Hematopoietic multipotent progenitor cell treated with erythropoietin and hydrocortisone succinate and interleukin-3 and kit ligand, for 17 days (in vitro differentiated cells): Measurements from ENCODE around the gene PIM1.
"Not testable (repeated sequence)": the region's sequence is repeated elsewhere in the genome, so short reads cannot be mapped to it uniquely, and the experiment has no call there.

Experiments used
- DNase-seq: peaks from one replicate; pipeline ENCODE4 v3.0.0-alpha.2; 2015; ENCODE audit warnings: low spot score

The PIM1 gene

DNA sequence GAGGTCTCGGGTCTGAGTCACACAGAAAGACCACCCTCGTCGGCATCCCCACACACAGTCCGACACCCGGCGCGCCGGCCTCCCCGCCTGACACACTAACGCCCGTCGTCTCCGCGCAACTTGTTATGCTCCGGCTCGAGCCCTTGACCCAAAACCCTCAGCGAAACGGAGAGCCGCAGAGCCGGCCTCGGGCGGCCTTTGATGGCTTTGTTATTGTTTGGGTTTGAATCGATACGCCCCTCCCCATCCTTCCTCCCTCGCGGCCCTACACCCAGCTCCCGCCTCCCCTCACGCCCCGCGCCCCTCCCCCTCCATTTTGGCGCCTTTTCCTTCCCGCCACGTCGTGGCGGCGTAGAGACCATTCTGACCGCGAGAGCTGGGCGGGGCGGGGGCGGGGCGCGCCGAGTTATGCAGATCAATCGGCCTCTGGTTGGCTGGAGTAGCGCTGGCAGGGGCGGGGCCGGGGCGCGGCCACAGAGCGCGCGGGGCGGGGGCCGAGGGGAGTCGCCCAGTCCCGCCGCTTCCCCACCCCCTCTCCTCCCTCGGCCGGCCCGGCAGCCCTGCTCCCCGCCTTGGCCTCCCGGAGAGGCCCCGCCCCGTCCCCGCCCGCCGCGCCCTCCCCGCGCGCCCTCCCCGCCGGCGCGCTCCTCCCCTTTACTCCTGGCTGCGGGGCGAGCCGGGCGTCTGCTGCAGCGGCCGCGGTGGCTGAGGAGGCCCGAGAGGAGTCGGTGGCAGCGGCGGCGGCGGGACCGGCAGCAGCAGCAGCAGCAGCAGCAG is at the start of gene PIM1:
PIM1 (plus strand) TSS at position 657 of the 777 bp plus-strand sequence. CDS start 424 bp downstream, outside the sequence.
- DNase-seq, result peak; percentile 94

DNA sequence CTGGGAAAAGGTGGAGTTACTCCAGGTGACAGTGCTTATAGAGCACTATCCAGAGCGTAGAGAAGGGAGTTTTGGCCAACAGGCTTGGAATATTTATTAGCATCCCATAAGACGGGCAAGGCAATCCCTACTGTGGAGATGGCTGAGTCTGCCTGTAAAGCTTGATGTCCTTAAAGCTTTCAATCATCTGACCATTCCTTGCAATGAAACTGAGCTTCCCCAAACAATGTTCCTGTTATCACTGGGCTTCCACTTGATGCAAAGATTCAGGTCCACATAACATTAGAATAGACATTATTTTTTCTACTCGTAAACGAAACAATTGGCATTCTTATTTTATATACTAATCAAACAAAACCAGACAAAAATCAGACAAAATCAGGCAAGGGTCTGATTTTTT is 48.4 kb upstream of the PIM1 start:
- DNase-seq, result no peak

DNA sequence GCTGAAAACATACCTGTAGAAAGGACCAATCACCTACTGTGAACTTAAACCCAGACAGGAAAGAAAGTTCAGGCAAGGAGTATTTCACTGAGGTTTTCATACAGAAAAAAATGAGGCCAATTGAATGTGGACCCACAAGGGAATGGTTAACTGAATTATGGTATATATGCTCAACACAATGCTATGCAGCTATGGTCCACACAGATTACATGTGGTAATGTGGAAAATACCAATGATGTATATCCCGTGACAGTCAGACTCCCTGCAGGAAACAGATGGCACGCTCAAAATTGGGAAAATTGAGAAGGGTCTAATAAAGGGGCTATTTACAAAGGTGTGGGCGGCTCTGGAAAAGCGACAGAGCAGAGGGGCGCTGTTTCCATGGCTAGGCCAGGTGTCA is 47.1 kb upstream of the PIM1 start:
- no peak for DNase-seq

DNA sequence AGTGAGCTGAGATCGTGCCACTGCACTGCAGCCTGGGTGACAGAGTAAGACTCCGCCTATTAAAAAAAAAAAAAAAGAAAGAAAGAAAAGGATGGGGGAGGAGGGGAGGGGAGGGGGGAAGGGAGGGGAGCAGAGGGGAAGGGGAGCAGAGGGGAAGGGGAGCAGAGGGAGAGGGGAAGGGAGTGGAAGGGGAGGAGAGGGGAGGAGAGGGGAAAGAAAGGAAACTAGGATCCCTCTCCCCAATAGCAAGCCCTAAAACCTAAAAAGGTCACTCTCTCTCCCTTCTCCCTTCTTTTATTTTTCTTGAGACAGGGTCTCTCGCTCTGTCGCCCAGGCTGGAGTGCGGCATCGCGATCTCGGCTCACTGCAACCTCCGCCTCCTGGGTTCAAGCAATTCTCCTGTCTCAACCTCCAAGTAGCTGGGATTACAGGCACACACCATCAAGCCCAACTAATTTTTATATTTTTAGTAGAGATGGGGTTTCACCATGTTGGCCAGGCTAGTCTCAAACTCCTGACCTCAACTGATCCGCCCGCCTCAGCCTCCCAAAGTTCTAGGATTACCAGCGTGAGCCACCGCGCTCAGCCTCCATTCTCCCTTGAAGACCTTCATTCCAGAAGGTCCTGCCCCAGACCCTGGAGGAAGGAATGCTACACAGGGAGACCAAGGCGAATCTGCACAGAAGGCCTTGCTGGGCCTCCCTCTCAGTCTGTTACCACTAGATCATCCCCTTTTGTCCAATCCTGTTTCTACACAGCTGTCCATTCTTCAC is 45.8 kb upstream of the PIM1 start:
- no peak for DNase-seq

DNA sequence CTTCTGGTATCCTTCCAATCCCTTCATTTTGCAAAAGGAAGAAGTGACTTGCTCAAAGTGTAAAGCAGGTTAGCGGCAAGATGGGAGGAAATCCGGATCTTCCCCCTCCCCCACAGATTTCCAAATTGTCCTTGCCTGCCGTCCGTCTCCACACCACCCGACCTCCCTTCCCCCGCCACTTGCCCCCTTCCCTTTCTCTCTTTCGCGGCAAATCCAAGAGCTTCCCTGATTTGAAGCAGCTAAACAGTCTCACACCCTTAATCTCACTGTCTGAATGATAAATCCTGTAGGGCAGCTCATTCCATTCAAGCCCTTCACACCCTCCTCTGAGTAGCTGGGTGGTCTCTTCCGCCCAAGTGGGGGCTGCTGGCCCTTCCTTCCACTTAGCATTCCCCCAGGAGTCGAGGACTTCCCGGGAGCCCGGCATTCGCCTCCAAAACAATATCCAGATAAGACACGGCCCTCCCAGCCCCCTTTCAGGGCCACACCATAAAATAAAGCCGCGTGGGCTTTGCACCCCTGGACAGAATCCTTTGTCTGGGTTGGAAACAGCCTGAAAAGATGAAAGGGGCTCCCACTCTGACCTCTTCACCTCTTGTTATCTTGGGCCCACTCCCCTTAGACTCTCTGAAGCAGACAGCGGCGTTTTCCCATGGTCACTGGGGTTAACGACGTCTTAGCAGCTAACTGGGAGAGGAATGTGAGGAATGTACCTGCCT is 44.0 kb upstream of the PIM1 start:
- no peak for DNase-seq

DNA sequence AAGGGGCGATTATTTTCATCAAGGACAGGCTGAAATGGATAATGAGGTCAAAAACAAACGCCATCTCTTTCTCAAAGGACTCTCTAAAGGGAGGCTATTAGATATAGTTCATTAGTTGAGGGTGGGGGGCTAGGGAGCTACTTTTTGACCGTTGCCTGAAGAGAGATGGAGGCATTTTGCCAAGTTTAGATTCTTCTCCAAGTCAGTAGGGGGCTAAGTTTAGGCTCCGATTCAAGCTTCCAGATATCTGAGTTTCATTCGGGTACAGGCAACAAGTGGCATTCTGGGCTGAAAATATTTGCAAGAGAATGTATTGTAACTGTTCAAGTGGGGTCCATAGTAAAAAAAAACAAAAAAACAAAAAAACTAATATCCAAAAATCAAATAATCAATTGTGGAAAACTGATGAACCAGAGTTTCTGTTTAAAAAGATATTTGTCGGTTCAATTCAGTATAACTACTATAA is 43.4 kb upstream of the PIM1 start:
- DNase-seq, result no peak

DNA sequence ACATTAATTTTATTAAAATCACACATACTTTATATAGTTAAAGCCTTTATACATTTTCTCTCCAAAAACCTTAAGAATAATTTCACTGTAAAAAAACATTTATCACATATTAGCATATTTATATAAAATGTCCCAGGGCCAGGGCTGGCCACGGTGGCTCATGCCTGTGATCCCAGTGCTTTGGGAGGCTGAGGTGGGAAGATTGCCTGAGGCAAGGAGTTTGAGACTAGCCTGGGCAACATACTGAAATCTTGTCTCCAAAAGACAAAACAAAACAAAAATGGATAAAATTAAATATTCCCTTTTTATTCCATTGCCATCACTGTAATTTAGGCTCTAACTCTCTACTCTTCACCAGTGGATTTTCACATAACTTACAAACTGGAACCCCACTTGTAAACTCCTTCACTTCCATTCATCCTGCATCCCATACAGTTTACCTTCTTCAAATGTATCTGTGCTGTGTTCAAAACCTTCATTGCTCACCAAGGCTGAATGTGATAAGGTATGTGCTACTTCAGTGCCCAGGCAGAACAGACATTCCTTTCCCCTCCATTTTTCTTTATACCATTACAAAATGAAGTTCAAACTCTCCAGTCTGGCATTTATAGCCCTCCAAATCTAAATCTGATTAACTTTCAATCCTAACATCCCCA is 42.9 kb upstream of the PIM1 start:
- peak; percentile 28 for DNase-seq

DNA sequence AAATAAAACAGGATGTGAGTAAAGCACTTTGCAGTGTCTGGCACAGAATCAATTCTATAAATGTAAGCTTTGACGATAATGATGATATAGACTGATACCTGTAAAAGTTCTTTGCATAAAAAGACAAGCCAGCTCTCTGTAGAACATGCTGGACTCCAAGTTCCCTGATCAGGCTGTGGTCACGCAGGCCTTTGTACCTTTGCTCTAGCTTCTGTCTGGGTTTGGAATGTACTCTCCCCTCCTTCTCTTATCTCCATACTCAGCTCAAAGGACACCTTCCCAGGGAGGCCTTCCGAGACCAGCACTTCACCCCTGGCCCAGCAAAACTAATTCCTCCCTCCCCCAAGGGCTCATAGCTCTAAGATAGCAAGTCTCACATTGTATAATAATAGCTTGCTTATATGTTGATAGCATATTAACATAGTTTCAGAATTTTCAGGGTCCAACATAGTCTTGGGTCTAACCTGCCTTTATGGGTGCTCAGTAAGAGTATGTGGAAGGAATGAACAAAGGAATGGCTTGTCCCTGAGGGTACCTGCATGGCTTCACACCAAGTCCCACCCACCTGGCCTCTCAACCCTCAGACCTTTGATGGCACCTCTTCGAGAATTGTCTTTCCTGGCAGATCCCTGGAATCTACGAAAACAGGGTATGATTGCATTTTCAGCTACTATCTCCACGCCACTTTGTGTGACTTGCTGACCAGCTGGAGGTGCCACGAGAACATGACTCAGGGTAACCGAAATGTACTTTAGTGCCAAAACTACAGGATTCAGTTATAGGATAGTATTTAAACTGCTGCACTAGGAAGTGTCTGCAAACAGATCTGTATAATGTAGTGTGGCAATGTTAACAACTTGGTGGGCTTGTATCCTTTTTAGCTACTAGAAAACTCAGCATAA is 41.7 kb upstream of the PIM1 start:
- peak; percentile 83 for DNase-seq

DNA sequence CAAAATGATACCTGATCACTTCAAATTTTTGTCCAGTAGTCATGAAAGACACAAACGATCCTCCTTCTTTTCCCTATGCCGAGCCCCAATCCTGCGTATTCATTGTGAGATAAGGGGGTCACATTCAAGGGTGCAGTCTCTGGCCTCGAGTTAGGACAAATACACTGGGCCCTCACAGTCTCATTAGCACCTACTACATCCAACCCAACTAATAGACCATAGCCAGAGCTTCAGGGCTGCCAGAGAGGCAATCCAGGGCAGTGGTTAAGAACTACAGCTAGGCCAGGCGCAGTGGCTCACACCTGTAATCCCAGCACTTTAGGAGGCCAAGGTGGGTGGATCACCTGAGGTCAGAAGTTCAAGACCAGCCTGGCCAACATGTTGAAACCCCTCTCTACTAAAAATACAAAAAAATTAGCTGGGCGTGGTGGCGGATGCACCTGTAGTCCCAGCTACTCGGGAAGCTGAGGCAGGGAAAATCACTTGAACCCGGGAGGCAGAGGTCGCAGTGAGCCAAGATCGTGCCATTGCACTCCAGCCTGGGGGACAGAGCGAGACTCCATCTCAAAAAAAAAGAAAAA is 41.0 kb upstream of the PIM1 start:
- not testable (repeated sequence) for DNase-seq

DNA sequence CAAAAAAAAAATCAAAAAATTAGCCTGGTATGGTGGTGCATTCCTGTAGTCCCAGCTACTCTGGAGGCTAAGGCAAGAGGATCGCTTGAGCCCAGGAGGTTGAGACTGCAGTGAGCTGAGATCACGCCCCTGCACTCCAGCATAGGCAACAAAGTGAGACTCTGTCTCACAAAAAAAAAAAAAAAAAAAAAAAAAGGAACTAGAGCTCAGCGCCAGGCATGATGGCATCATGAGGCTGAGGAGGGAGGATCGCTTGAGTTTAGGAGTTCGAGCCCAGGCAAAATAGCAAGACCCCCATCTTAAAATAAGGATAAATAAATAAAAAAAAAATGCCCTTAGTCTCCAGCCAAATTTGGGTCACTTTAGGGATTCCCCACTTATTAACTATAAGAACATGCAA is 40.4 kb upstream of the PIM1 start:
- peak; percentile 5 for DNase-seq

DNA sequence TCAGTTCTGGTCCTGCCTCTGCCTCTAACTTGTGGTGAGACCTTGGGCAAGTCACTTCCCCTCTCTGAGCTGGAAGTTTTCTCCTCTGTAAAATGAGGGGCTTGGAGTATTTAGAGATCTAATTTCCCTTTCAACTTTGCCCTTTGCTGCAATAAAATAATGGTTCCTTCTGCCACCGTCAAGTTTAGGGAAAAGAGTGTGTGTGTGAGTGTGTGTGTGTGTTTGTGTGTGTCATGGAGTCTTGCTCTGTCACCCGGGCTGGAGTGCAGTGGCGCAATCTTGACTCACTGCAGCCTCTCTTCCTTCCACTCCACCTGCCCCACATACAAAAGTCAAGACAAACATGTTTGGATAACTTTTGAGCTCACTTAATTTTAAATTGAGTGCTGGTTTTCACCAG is 39.2 kb upstream of the PIM1 start:
- peak; percentile 49 for DNase-seq

DNA sequence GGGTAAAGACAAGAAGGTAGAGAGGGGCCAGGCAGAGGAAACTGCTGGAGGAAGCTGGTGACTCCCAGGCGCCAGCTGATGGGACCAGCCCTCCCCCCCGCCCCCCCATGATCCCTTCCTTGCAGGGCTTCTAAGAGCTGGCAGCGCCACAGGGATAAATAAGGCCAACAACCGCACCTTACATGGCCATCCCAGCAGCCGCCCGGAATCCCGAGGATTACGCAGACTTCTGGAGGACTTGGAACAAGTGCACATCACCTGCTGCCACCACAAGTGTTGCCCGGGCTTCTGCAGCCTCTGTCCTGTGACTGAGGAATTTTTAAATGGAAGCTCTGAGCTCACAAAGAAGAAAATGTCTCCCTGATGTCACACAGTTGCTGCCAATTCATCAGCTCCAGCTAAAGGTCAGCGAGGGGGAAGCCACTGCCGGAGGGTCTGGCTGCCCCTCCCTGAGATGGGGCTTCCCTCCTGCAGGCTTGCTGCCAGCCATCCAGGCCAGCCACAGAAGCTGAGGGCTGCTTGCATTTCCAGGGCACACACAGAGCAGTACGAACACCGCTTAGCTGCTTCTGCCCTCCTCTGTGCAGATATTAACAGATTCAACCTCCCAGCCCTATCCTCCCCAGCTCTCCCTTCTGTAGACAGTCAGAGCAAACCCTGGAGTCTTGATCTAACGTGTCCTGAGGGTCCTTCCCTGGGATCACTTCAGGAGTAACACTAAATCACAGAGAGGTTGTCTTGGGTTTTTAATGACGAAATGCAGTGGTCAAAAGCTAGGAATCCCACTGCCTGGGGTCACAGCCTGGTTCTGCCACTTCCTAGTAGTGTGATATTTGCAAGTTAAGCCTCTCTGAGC is 38.6 kb upstream of the PIM1 start:
- no peak for DNase-seq

DNA sequence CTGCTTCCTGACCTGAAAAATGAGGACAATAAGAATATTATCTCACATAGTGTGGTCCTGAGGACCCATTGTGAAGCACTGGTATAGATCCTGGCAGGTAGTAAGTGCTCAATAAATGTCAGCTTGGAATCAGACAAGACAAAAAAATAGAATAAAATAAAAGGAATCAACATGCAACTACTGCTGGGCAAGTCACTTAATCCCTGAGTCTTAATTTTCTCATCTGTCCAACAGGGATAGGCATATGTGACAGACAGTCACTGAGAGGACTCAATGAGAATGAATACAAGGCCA is 38.0 kb upstream of the PIM1 start:
- no peak for DNase-seq

DNA sequence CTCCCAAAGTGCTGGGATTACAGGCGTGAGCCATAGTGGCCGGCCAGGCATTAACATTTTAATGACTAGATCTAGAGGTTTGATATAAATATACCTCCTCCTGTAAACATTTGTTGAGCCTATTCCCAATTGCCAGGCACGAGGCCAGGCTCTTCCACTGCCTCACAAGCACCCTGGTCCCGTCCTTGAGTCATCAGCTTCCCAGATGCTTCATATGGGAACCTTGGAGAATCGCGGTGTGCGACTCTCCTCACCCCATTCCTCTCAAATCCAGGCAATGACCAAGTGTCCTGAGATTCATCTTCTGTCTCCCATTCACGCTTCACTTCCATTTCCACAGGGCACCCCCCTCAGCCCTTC is 35.9 kb upstream of the PIM1 start:
- DNase-seq, result peak; percentile 62

DNA sequence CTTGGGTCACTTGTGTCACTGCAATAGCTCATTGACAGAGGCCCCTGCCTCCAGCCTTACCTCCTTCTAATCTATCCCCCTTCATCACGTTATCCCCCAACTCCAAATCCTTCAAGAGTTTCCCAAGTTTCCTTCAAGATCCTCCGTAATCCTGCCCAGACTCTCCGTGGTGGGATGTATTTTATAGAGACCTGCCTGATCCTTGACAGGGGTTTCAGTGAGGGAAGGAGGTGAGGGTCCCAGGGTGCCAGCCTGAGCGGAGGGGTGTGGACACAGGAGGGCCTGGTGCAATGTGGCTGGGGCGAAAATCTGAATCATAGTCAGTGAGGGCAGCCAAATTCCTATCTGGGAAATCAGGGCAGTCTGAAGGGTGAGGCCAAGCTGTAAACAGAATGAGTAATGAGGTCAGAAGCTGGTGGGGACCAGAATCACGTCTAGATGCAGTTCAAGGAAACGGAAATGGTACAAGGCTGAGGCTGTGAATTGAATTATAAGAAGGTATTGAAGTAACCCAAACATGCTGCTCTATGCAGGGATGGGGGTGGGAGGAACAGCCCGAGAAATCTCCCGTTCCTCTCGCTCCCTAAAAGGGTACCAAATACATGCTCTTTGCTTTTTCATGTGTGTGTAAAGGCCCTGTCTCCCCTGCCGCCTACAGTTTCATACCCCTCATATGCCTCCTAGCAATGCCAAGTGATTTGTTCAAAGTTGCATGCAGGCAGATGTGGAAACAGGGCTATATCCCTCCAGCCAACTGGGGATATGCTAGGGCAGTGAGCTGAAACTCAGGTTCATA is 35.4 kb upstream of the PIM1 start:
- DNase-seq, result peak; percentile 90

DNA sequence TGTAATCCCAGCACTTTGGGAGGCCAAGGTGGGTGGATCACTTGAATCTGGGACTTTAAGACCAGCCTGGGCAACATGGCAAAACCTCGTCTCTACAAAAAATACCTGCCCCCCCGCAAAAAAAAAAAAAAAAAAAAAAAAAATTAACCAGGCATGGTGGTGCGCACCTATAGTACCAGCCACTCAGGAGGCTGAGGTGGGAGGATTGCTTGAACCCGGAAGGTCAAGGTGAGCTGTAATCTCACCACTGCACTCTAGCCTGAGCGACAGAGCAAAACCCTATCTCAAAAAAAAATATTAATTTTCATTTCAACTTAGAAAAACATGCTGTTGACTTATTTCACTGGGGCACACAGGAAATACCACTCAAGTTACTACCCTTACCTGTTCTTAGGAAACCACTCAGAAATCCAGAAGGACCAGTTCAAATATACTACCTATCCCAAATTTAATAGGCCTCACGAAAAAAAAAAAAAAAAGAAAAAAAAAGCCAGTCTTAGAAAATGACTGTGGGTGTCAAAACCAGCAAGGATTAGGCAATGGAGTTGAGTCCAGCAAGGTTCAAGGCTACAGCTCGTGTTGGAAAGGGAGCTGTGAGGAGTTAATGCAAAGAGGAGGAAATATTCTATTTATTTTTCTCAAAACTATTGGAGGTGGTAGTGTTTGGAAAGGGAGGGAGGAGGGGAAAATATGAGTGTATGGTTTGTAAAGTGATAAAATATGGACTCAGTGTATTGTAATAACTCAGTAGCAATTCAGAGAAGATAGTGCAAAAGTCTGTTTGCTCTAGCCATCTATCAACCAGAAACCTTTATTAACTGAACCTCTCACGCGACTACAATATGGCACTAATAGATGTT is 33.9 kb upstream of the PIM1 start:
- peak; percentile 35 for DNase-seq

DNA sequence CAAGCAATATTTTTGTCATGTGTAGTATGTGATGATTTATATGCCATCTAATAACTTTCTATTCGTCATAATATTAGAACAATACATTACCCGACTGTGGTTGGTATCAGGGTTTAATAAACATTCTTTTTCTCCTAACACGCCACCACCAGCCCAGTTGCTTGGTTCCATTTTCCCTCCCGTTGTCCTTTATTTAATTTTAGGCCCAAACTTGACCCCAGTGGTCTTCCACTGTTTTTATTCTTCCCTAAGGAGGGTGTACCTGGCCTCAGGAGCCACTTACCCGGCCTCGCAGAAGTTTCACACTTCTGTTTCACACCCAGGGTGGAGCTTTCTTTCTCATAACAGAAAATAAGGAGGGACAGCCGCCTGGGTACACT is 33.1 kb upstream of the PIM1 start:
- no peak for DNase-seq
